PC-3 (cell line): Measurements from ENCODE around the gene WFDC11. TPM values are rescaled to one million over a fixed set of nuclear protein-coding genes. Genes with fewer than 3 reads are reported as not detected.
"Not testable (repeated sequence)": the region's sequence is repeated elsewhere in the genome, so short reads cannot be mapped to it uniquely, and the experiment has no call there.

Source experiments
- ATAC-seq: fragments of 200-7000 bp; cut with Tn5 transposase; 2 replicates; pipeline ENCODE4 v1.9.1; 2020; ENCODE audit warnings: mild to moderate bottlenecking, moderate library complexity
- BruUV-seq: library from RNA; stranded (reverse); fragments of 400-500 nt; replicated peaks from 2 replicates; lab custom pipeline; 2021; lab: Mats Ljungman, UMichigan
- CTCF ChIA-PET: fragments of 300-600 bp; sonication (Branson Sonifier 250); formaldehyde crosslinking; loops from one replicate; lab custom pipeline; 2022; ENCODE audit warnings: antibody characterized with exemption; lab: Charles Lee
- POLR2A ChIA-PET: fragments of 300-600 bp; sonication (Branson Sonifier 250); formaldehyde crosslinking; loops from one replicate; lab custom pipeline; 2022; ENCODE audit warnings: antibody characterized with exemption; ENCODE audit not compliant: unreplicated experiment; lab: Charles Lee
- DNase-seq: peaks from one replicate; pipeline ENCODE4 v3.0.0-alpha.2; 2015
- H2AFZ ChIP-seq: fragments of 300-600 bp; sonication (generic); 2 replicates; pipeline ENCODE4 v1.6.0; 2016; ENCODE audit warnings: antibody characterized with exemption, low read length
- H3F3A ChIP-seq: fragments of 300-600 bp; sonication (generic); one replicate; pipeline ENCODE4 v1.6.0; 2017; ENCODE audit warnings: antibody characterized with exemption, low read length, control low read depth, mild to moderate bottlenecking; ENCODE audit not compliant: unreplicated experiment
- H3K27ac ChIP-seq: fragments of 300-600 bp; sonication (generic); 2 replicates; pipeline ENCODE4 v1.5.1; 2016; ENCODE audit warnings: mild to moderate bottlenecking, low read length
- H3K27me3 ChIP-seq: fragments of 300-600 bp; sonication (generic); 2 replicates; pipeline ENCODE4 v1.6.1; 2016; ENCODE audit warnings: low read length, mixed read lengths
- H3K36me3 ChIP-seq: fragments of 300-600 bp; sonication (generic); 2 replicates; pipeline ENCODE4 v1.6.1; 2016; ENCODE audit warnings: low read depth, mixed run types, low read length, mixed read lengths
- H3K4me1 ChIP-seq: fragments of 300-600 bp; sonication (generic); 2 replicates; pipeline ENCODE4 v1.5.1; 2016; ENCODE audit warnings: low read length; ENCODE audit not compliant: insufficient read depth
- H3K4me2 ChIP-seq: fragments of 300-600 bp; sonication (generic); 2 replicates; pipeline ENCODE4 v1.6.0; 2016; ENCODE audit warnings: low read length
- H3K4me3 ChIP-seq: fragments of 300-600 bp; sonication (generic); 2 replicates; pipeline ENCODE4 v1.5.1; 2016; ENCODE audit warnings: mild to moderate bottlenecking, low read length, mixed read lengths
- H3K79me2 ChIP-seq: fragments of 300-600 bp; sonication (generic); 2 replicates; pipeline ENCODE4 v1.6.1; 2017; ENCODE audit warnings: low read length, mixed read lengths
- H3K9ac ChIP-seq: fragments of 300-600 bp; sonication (generic); 2 replicates; pipeline ENCODE4 v1.6.0; 2016; ENCODE audit warnings: mild to moderate bottlenecking, low read length
- H3K9me2 ChIP-seq: fragments of 300-600 bp; sonication (generic); replicated peaks from 2 replicates; pipeline ENCODE4 v1.6.1; 2016; ENCODE audit warnings: mixed run types, low read length, mixed read lengths
- H3K9me3 ChIP-seq: fragments of 300-600 bp; sonication (generic); 2 replicates; pipeline ENCODE4 v1.6.1; 2016; ENCODE audit warnings: low read length, mixed read lengths
- H4K20me1 ChIP-seq: fragments of 300-600 bp; sonication (generic); 2 replicates; pipeline ENCODE4 v1.6.1; 2016; ENCODE audit warnings: low read length, mixed read lengths
- EZH2 ChIP-seq: fragments of 300-600 bp; sonication (generic); IDR thresholded peaks from one replicate; pipeline ENCODE4 v1.6.1; 2017; ENCODE audit warnings: antibody characterized with exemption, mild to moderate bottlenecking, low read length; ENCODE audit not compliant: unreplicated experiment
- EZH2phosphoT487 ChIP-seq: fragments of 300-600 bp; sonication (generic); IDR thresholded peaks from 2 replicates; pipeline ENCODE4 v1.6.1; 2018; ENCODE audit warnings: mild to moderate bottlenecking, antibody characterized with exemption, low read length, borderline replicate concordance
- intact Hi-C: fragments of 100-400 bp; cut with micrococcal nuclease; formaldehyde crosslinking; loops from 2 replicates; pipeline ENCODE4 v1.9.0; 2023
- total RNA-seq: library from RNA; depleted of rRNA; stranded (reverse); fragments of >200 nt; gene quantifications from 2 replicates; pipeline ENCODE4 v1.2.3, GENCODE V29; 2014
- TF ChIP-seq, protein P1 (sequence below): fragments of 300-600 bp; sonication (generic); conservative IDR thresholded peaks from 2 replicates; pipeline ENCODE4 v1.5.1; 2017; ENCODE audit warnings: antibody characterized with exemption, low read depth, mild to moderate bottlenecking, low read length

The WFDC11 gene
- total RNA-seq, 1 experiment from 2014 or later = not detected

GRCh38 chr20:45701873-45702272 is 31.8 kb upstream of the WFDC11 start, which contains the start of gene WFDC13:
TSS of gene WFDC13 (plus strand) at chr20:45702038. CDS start at chr20:45702124, 86 bp downstream.
- Histone ChIP-seq H3K9me3 (no peaks in the 10 kb centered on the region), H4K20me1 (no peaks in the 10 kb centered on the region), H2AFZ (no peak within 1 kb of the TSS), H3K4me3 (no peak within 1 kb of the TSS), H3K36me3 (no peaks in the 10 kb centered on the region), H3K9ac (no peak within 1 kb of the TSS), H3K27me3 (0 out of 2 replicates have a peak, but pooled peaks cover 3% of the 10 kb centered on the region), H3K9me2 (no peaks in the 10 kb centered on the region), H3K4me2 (no peak within 1 kb of the TSS), H3F3A (no peaks in the 10 kb centered on the region), H3K79me2 (no peaks in the 10 kb centered on the region), H3K27ac (no peak within 1 kb of the TSS), H3K4me1 (peaks cover 1% of the 10 kb centered on the region; the same call in 1 of the 2 replicates)
- no TSS peak for BruUV-seq
- ChIA-PET POLR2A (no interaction called here), CTCF (no interaction called here)
- TF ChIP-seq, protein P1, sequence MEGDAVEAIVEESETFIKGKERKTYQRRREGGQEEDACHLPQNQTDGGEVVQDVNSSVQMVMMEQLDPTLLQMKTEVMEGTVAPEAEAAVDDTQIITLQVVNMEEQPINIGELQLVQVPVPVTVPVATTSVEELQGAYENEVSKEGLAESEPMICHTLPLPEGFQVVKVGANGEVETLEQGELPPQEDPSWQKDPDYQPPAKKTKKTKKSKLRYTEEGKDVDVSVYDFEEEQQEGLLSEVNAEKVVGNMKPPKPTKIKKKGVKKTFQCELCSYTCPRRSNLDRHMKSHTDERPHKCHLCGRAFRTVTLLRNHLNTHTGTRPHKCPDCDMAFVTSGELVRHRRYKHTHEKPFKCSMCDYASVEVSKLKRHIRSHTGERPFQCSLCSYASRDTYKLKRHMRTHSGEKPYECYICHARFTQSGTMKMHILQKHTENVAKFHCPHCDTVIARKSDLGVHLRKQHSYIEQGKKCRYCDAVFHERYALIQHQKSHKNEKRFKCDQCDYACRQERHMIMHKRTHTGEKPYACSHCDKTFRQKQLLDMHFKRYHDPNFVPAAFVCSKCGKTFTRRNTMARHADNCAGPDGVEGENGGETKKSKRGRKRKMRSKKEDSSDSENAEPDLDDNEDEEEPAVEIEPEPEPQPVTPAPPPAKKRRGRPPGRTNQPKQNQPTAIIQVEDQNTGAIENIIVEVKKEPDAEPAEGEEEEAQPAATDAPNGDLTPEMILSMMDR = no peak
- TF ChIP-seq EZH2 = no peak
- no peak for TF ChIP-seq EZH2phosphoT487
- DNase-seq (no peak), ATAC-seq (no peak)
- intact Hi-C loops = no loop called here

GRCh38 chr20:45701104-45701503 is 31.1 kb upstream of the WFDC11 start:
- no peak overlapping the region for H3K4me3 ChIP-seq
- H3K27ac ChIP-seq = no peak overlapping the region
- no peaks in the 10 kb centered on the region for H3F3A ChIP-seq
- no peak overlapping the region for H3K4me2 ChIP-seq
- H3K79me2 ChIP-seq = no peaks in the 10 kb centered on the region
- TF ChIP-seq EZH2 (no peak), EZH2phosphoT487 (no peak)
- TF ChIP-seq, protein P1 = no peak
- H3K4me1 ChIP-seq = peaks cover 9% of the 10 kb centered on the region
- H4K20me1 ChIP-seq = no peaks in the 10 kb centered on the region
- BruUV-seq = no TSS peak
- H3K9me3 ChIP-seq = no peaks in the 10 kb centered on the region
- H3K9ac ChIP-seq = no peak overlapping the region
- ATAC-seq (no peak), DNase-seq (no peak)
- intact Hi-C loops = no loop called here
- H3K36me3 ChIP-seq = no peaks in the 10 kb centered on the region
- 0 out of 2 replicates have a peak, but pooled peaks cover 3% of the 10 kb centered on the region for H3K27me3 ChIP-seq
- ChIA-PET POLR2A (no interaction called here), CTCF (no interaction called here)
- H3K9me2 ChIP-seq = no peaks in the 10 kb centered on the region
- no peak overlapping the region for H2AFZ ChIP-seq

DNA sequence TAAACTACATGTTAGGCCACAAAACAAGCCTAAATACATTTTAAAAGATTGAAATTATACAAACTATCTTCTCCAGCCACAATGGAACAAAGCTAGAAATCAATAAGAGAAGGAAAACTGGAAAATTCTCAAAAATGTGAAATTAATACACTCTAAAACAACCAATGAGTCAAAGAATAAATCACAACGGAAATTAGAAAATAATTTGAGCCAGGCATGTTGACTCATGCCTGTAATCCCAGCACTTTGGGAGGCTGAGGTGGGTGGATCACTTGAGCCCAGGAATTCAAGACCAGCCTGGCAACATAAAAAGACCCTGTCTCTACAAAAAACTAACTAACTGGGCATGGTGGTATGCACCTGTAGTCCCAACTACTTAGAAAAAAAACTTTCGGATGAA is 25.5 kb upstream of the WFDC11 start:
- POLR2A ChIA-PET = no interaction called here
- TF ChIP-seq EZH2 (no peak), EZH2phosphoT487 (no peak)
- TF ChIP-seq, protein P1 = no peak
- Histone ChIP-seq H3K4me3 (no peak overlapping the region), H3K27me3 (no peaks in the 10 kb centered on the region), H4K20me1 (no peaks in the 10 kb centered on the region), H2AFZ (no peak overlapping the region), H3K4me2 (peak overlapping the region; percentile 2), H3K36me3 (no peaks in the 10 kb centered on the region), H3K9ac (no peak overlapping the region), H3K4me1 (peaks cover 22% of the 10 kb centered on the region), H3K79me2 (no peaks in the 10 kb centered on the region), H3K27ac (no peak overlapping the region), H3K9me3 (no peaks in the 10 kb centered on the region), H3F3A (no peaks in the 10 kb centered on the region), H3K9me2 (no peaks in the 10 kb centered on the region)
- BruUV-seq = no TSS peak
- peak; percentile 58 for DNase-seq
- CTCF ChIA-PET = no interaction called here
- peak; percentile 45 for ATAC-seq
- intact Hi-C loops = no loop called here

- POLR2A ChIA-PET, CTCF ChIA-PET, DNase-seq, ATAC-seq, H4K20me1 ChIP-seq, H2AFZ ChIP-seq, H3K27me3 ChIP-seq, H3K9ac ChIP-seq, H3K4me2 ChIP-seq, intact Hi-C loops, H3F3A ChIP-seq, H3K79me2 ChIP-seq, H3K4me3 ChIP-seq, H3K27ac ChIP-seq, BruUV-seq, H3K9me2 ChIP-seq, H3K36me3 ChIP-seq, H3K9me3 ChIP-seq: not testable (repeated sequence)
- H3K4me1 ChIP-seq = peaks cover 22% of the 10 kb centered on the region
Observed at GRCh38 chr20:45693346-45693745, 23.3 kb upstream of the WFDC11 start.
